ENCODE results near the gene OR5M11. TPM values are rescaled to one million over a fixed set of nuclear protein-coding genes. Genes with fewer than 3 reads are reported as not detected.
"Not testable (repeated sequence)": the region's sequence is repeated elsewhere in the genome, so short reads cannot be mapped to it uniquely, and the experiment has no call there.

OR5M11 gene
- total RNA-seq (not detected), polyA plus RNA-seq (not detected)
- long read RNA-seq, donor 1, result 0 reads
- long read RNA-seq, donor 2, result 0 reads

- ATAC-seq (ENCODE audit: low FRiP score), result no peak
- Histone ChIP-seq H3K4me3 (ENCODE audit: low read length in 2 of 2) (no peak within 1 kb of the TSS), H3K27ac (ENCODE audit: low read depth in 1 of 2, low read length in 2 of 2) (no peak within 1 kb of the TSS), H3K36me3 (ENCODE audit: control insufficient read depth in 1 of 2, insufficient read depth in 2 of 2, low read length in 1 of 2) (no peaks in the 10 kb centered on the region), H3K27me3 (ENCODE audit: control insufficient read depth in 1 of 2, insufficient read depth in 2 of 2, low read length in 1 of 2) (no peaks in the 10 kb centered on the region), H3K4me1 (ENCODE audit: control insufficient read depth in 1 of 2, insufficient read depth in 2 of 2, low read length in 2 of 2) (no peaks in the 10 kb centered on the region), H3K9me3 (ENCODE audit: control insufficient read depth, low read length) (no peaks in the 10 kb centered on the region)
- DNase-seq, result no peak
- intact Hi-C loops (cut with DNase I), result no loop called here
- WGBS, 2 donors, result 82% methylated on average over 2 of the region's 2 CpGs
Observed at GRCh38 chr11:56543157-56543556, at the start of gene OR5M11. OR5M11 (minus strand) TSS chr11:56543257; CDS start chr11:56543257, 0 bp downstream.

GRCh38 chr11:56592088-56592717 is 49.1 kb upstream of the OR5M11 start:
- H3K27ac ChIP-seq (ENCODE audit: low read depth in 1 of 2, low read length in 2 of 2); H3K4me3 ChIP-seq (ENCODE audit: low read length in 2 of 2); H3K27me3 ChIP-seq (ENCODE audit: control insufficient read depth in 1 of 2, insufficient read depth in 2 of 2, low read length in 1 of 2); H3K4me1 ChIP-seq (ENCODE audit: control insufficient read depth in 1 of 2, insufficient read depth in 2 of 2, low read length in 2 of 2); intact Hi-C loops (cut with DNase I); H3K9me3 ChIP-seq (ENCODE audit: control insufficient read depth, low read length); DNase-seq; H3K36me3 ChIP-seq (ENCODE audit: control insufficient read depth in 1 of 2, insufficient read depth in 2 of 2, low read length in 1 of 2); ATAC-seq (ENCODE audit: low FRiP score): not testable (repeated sequence)
- WGBS, 2 donors, result 90 to 96% methylated on average over 19 to 20 of the region's 20 CpGs

GRCh38 chr11:56577621-56578020 is 34.6 kb upstream of the OR5M11 start, which contains the start of gene OR5M10:
OR5M10 (minus strand) TSS chr11:56577721; CDS start chr11:56577721, 0 bp downstream.
- 42 to 47% methylated on average over 3 of the region's 3 CpGs for WGBS, 2 donors
- H3K36me3 ChIP-seq (ENCODE audit: control insufficient read depth in 1 of 2, insufficient read depth in 2 of 2, low read length in 1 of 2), result no peaks in the 10 kb centered on the region
- DNase-seq (no peak), ATAC-seq (ENCODE audit: low FRiP score) (no peak)
- H3K4me3 ChIP-seq (ENCODE audit: low read length in 2 of 2), result no peak within 1 kb of the TSS
- no peaks in the 10 kb centered on the region for H3K4me1 ChIP-seq (ENCODE audit: control insufficient read depth in 1 of 2, insufficient read depth in 2 of 2, low read length in 2 of 2)
- H3K27ac ChIP-seq (ENCODE audit: low read depth in 1 of 2, low read length in 2 of 2), result no peak within 1 kb of the TSS
- no peaks in the 10 kb centered on the region for H3K27me3 ChIP-seq (ENCODE audit: control insufficient read depth in 1 of 2, insufficient read depth in 2 of 2, low read length in 1 of 2)
- intact Hi-C loops (cut with DNase I), result no loop called here
- no peaks in the 10 kb centered on the region for H3K9me3 ChIP-seq (ENCODE audit: control insufficient read depth, low read length)

DNA sequence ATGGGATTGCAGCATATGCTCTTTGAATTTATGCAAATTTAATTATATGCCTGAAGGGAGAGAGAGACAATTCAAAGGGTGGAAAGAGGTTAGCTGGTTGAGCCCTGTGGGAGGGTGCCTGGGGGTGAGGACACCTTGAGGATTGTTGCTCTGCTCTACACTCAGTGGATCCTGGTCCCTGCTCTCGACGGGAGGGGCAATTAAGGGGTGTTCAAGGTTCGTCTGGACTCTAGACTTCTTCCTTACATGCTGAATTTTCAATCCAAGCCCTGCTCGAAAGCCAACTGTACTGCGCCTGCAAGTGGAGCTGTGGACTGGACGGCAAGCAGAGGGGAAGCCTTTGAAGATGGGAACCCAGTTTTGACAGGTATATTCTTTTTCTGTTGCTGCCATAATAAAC is 15.5 kb upstream of the OR5M11 start:
- Histone ChIP-seq H3K36me3 (ENCODE audit: control insufficient read depth in 1 of 2, insufficient read depth in 2 of 2, low read length in 1 of 2) (no peaks in the 10 kb centered on the region), H3K27ac (ENCODE audit: low read depth in 1 of 2, low read length in 2 of 2) (no peak overlapping the region), H3K4me1 (ENCODE audit: control insufficient read depth in 1 of 2, insufficient read depth in 2 of 2, low read length in 2 of 2) (no peaks in the 10 kb centered on the region), H3K4me3 (ENCODE audit: low read length in 2 of 2) (no peak overlapping the region), H3K9me3 (ENCODE audit: control insufficient read depth, low read length) (no peaks in the 10 kb centered on the region), H3K27me3 (ENCODE audit: control insufficient read depth in 1 of 2, insufficient read depth in 2 of 2, low read length in 1 of 2) (no peaks in the 10 kb centered on the region)
- ATAC-seq (ENCODE audit: low FRiP score), result no peak
- 66 to 68% methylated on average over 6 of the region's 6 CpGs for WGBS, 2 donors
- no peak for DNase-seq
- intact Hi-C loops (cut with DNase I), result no loop called here

DNA sequence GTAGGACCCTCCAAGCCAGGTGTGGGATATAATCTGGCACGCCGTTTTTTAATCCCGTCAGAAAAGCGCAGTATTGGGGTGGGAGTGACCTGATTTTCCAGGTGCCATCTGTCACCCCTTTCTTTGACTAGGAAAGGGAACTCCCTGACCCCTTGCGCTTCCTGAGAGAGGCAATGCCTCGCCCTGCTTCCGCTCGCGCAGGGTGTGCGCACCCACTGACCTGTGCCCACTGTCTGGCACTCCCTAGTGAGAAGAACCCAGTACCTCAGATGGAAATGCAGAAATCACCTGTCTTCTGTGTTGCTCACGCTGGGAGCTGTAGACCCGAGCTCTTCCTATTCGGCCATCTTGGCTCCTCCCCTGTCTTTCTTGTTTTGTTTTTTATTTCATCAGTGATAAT is 11.6 kb upstream of the OR5M11 start:
- intact Hi-C loops (cut with DNase I); DNase-seq; H3K27me3 ChIP-seq (ENCODE audit: control insufficient read depth in 1 of 2, insufficient read depth in 2 of 2, low read length in 1 of 2); ATAC-seq (ENCODE audit: low FRiP score); H3K27ac ChIP-seq (ENCODE audit: low read depth in 1 of 2, low read length in 2 of 2); H3K4me1 ChIP-seq (ENCODE audit: control insufficient read depth in 1 of 2, insufficient read depth in 2 of 2, low read length in 2 of 2); H3K9me3 ChIP-seq (ENCODE audit: control insufficient read depth, low read length); H3K4me3 ChIP-seq (ENCODE audit: low read length in 2 of 2); H3K36me3 ChIP-seq (ENCODE audit: control insufficient read depth in 1 of 2, insufficient read depth in 2 of 2, low read length in 1 of 2): not testable (repeated sequence)
- 86 to 87% methylated on average over 13 of the region's 13 CpGs for WGBS, 2 donors

GRCh38 chr11:56545531-56545930 is 2.5 kb upstream of the OR5M11 start:
- Histone ChIP-seq H3K4me1 (ENCODE audit: control insufficient read depth in 1 of 2, insufficient read depth in 2 of 2, low read length in 2 of 2) (no peaks in the 10 kb centered on the region), H3K27ac (ENCODE audit: low read depth in 1 of 2, low read length in 2 of 2) (no peak overlapping the region), H3K4me3 (ENCODE audit: low read length in 2 of 2) (no peak overlapping the region), H3K9me3 (ENCODE audit: control insufficient read depth, low read length) (no peaks in the 10 kb centered on the region), H3K27me3 (ENCODE audit: control insufficient read depth in 1 of 2, insufficient read depth in 2 of 2, low read length in 1 of 2) (no peaks in the 10 kb centered on the region), H3K36me3 (ENCODE audit: control insufficient read depth in 1 of 2, insufficient read depth in 2 of 2, low read length in 1 of 2) (no peaks in the 10 kb centered on the region)
- DNase-seq (no peak), ATAC-seq (ENCODE audit: low FRiP score) (no peak)
- intact Hi-C loops (cut with DNase I), result no loop called here
- WGBS, 2 donors, result 81 to 87% methylated on average over 6 of the region's 6 CpGs

- WGBS, 2 donors, result 92 to 98% methylated on average over 1 of the region's 1 CpG
- Histone ChIP-seq H3K4me1 (ENCODE audit: control insufficient read depth in 1 of 2, insufficient read depth in 2 of 2, low read length in 2 of 2) (no peaks in the 10 kb centered on the region), H3K36me3 (ENCODE audit: control insufficient read depth in 1 of 2, insufficient read depth in 2 of 2, low read length in 1 of 2) (no peaks in the 10 kb centered on the region), H3K27me3 (ENCODE audit: control insufficient read depth in 1 of 2, insufficient read depth in 2 of 2, low read length in 1 of 2) (no peaks in the 10 kb centered on the region), H3K9me3 (ENCODE audit: control insufficient read depth, low read length) (no peaks in the 10 kb centered on the region), H3K4me3 (ENCODE audit: low read length in 2 of 2) (no peak overlapping the region), H3K27ac (ENCODE audit: low read depth in 1 of 2, low read length in 2 of 2) (no peak overlapping the region)
- DNase-seq (no peak), ATAC-seq (ENCODE audit: low FRiP score) (no peak)
- intact Hi-C loops (cut with DNase I), result no loop called here
Observed at GRCh38 chr11:56543739-56544138, 682 bp upstream of the OR5M11 start.

- Histone ChIP-seq H3K4me3 (ENCODE audit: low read length in 2 of 2) (no peak overlapping the region), H3K36me3 (ENCODE audit: control insufficient read depth in 1 of 2, insufficient read depth in 2 of 2, low read length in 1 of 2) (no peaks in the 10 kb centered on the region), H3K4me1 (ENCODE audit: control insufficient read depth in 1 of 2, insufficient read depth in 2 of 2, low read length in 2 of 2) (no peaks in the 10 kb centered on the region), H3K9me3 (ENCODE audit: control insufficient read depth, low read length) (no peaks in the 10 kb centered on the region), H3K27me3 (ENCODE audit: control insufficient read depth in 1 of 2, insufficient read depth in 2 of 2, low read length in 1 of 2) (no peaks in the 10 kb centered on the region), H3K27ac (ENCODE audit: low read depth in 1 of 2, low read length in 2 of 2) (no peak overlapping the region)
- ATAC-seq (ENCODE audit: low FRiP score) (no peak), DNase-seq (no peak)
- intact Hi-C loops (cut with DNase I), result no loop called here
- 66 to 68% methylated on average over 3 of the region's 3 CpGs for WGBS, 2 donors
Observed at GRCh38 chr11:56533054-56533740, 9.9 kb downstream of the OR5M11 start.

GRCh38 chr11:56531856-56532255 is 11.2 kb downstream of the OR5M11 start:
- intact Hi-C loops (cut with DNase I), result no loop called here
- no peaks in the 10 kb centered on the region for H3K9me3 ChIP-seq (ENCODE audit: control insufficient read depth, low read length)
- H3K4me3 ChIP-seq (ENCODE audit: low read length in 2 of 2), result no peak overlapping the region
- H3K36me3 ChIP-seq (ENCODE audit: control insufficient read depth in 1 of 2, insufficient read depth in 2 of 2, low read length in 1 of 2), result no peaks in the 10 kb centered on the region
- H3K27ac ChIP-seq (ENCODE audit: low read depth in 1 of 2, low read length in 2 of 2), result no peak overlapping the region
- WGBS, 2 donors, result 72 to 78% methylated on average over 2 of the region's 2 CpGs
- no peaks in the 10 kb centered on the region for H3K27me3 ChIP-seq (ENCODE audit: control insufficient read depth in 1 of 2, insufficient read depth in 2 of 2, low read length in 1 of 2)
- ATAC-seq (ENCODE audit: low FRiP score) (no peak), DNase-seq (no peak)
- no peaks in the 10 kb centered on the region for H3K4me1 ChIP-seq (ENCODE audit: control insufficient read depth in 1 of 2, insufficient read depth in 2 of 2, low read length in 2 of 2)
